Pancreas (tissue), 10 donors: Measurements from ENCODE around the gene SAMD5. TPM values are rescaled to one million over a fixed set of nuclear protein-coding genes. Genes with fewer than 3 reads are reported as not detected.
"Not testable (repeated sequence)": the region's sequence is repeated elsewhere in the genome, so short reads cannot be mapped to it uniquely, and the experiment has no call there.

ENCODE experiments used
- ATAC-seq, 4 donors: fragments of 200-7000 bp; cut with Tn5 transposase; one replicate each; pipeline versions ENCODE4 v1.8.0 to v1.9.1; 2020; ENCODE audit warnings: mild to moderate bottlenecking in 4 of 4, moderate library complexity in 4 of 4
- DNase-seq, 6 donors: peaks; one replicate each; pipeline ENCODE4 v3.0.0-alpha.2; 2020
- FAIRE-seq: peaks from 2 replicates; lab custom pipeline; 2012; peaks lifted over from hg19 to GRCh38; lab: Jason Lieb, UNC
- H3K27ac ChIP-seq, 4 donors: fragments of 200-600 bp; sonication (generic); 1 replicate in 3 of 4; 2 replicates in 1 of 4; pipeline versions ENCODE4 v1.5.0 to v1.8.0; 2020
- H3K27me3 ChIP-seq, 4 donors: fragments of 200-600 bp; one replicate each; pipeline ENCODE4 v1.8.0; 2021
- H3K36me3 ChIP-seq, 3 donors: fragments of 200-600 bp; sonication (generic) in 1 of 3; one replicate each; pipeline versions ENCODE4 v1.5.0 to v1.8.0; 2020 to 2021
- H3K4me1 ChIP-seq, 3 donors: fragments of 200-600 bp; one replicate each; pipeline ENCODE4 v1.8.0; 2021
- H3K4me3 ChIP-seq, 4 donors: fragments of 200-600 bp; sonication (generic) in 2 of 4; one replicate each; pipeline versions ENCODE4 v1.5.0 to v1.8.0; 2020 to 2021
- H3K9me3 ChIP-seq, 4 donors: fragments of 200-600 bp; one replicate each; pipeline ENCODE4 v1.8.0; 2021
- WGBS, 2 donors: extraction: QIAGEN DNeasy Blood & Tissue Kit; methylation state at CpG; one replicate each; pipeline ENCODE4 v1.1.7; 2013; 5-methylcytosine and 5-hydroxymethylcytosine counted together
- intact Hi-C, 3 donors: fragments of 100-400 bp; cut with DNase I; formaldehyde crosslinking; loops; one replicate each; pipeline versions ENCODE4 v1.11.1 to v1.14.2; 2022
- polyA plus RNA-seq, 2 donors: library from polyadenylated mRNA; stranded (reverse); fragments of 200-250 nt; gene quantifications; one replicate each; pipeline ENCODE4 v1.2.3, GENCODE V29; 2013
- total RNA-seq, 6 donors: library from RNA; stranded (reverse); fragmentation: NEBNext Ultra II Directional in 4 of 6; extraction: Animal tissue kit (Norgen Biotek cat#: 25700) in 4 of 6; gene quantifications; one replicate each; pipeline versions ENCODE4 v1.2.1 to v1.2.4, GENCODE V29; 2021 to 2023
- TF ChIP-seq, protein P1 (sequence below), 4 donors: fragments of 200-600 bp; sonication (generic) in 3 of 4; IDR thresholded peaks; one replicate each; pipeline versions ENCODE4 v1.5.0 to v1.8.0; 2021; ENCODE audit warnings: antibody characterized with exemption in 4 of 4
- donor health status: healthy with polysubstance abuse.
- donor health status: DM: no; HTN: no; CAD: no; lungs with moderate emphysema.
- donor health status: DM: no; HTN: no; CAD: no.
- donor health status: control.
- donor health status: control.
- donor health status: Bipolar disorder and iron deficiency.
- donor health status: DM: yes; HTN: yes; CAD: no.
- donor health status: DM: no; HTN: no; CAD: no.
- donor health status: DM: no; HTN: no; CAD: no.
- donor health status: DM: yes; HTN: yes; CAD: no.

SAMD5 gene
- total and polyA plus RNA-seq, 8 donors = 0.54 to 3.8 (median 0.97) TPM

DNA sequence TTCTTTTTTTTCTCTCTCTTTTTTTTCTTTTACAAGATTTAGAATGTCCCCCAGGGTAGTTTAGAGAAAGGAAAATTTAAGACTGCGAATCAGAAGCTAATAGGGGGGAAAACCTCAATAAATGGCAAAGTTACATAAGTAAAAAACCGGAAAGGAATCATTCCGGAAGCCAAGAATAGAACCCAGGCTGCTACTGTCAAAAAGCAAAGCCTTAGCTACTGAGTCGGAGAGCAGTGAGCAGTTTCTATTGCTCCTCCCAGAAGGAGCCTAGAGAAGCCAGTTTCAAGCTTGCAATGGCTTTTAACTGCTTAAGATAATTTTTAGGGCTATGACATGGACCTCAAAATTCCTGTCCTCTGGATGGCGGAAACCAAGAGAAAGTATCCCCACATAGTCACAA lies 31.6 kb downstream of the SAMD5 start:
- no peak for ATAC-seq
- no peaks in the 10 kb centered on the region for H3K27me3 ChIP-seq
- H3K9me3 ChIP-seq = no peaks in the 10 kb centered on the region
- H3K4me3 ChIP-seq = no peak overlapping the region
- H3K36me3 ChIP-seq = no peaks in the 10 kb centered on the region
- FAIRE-seq = no peak
- H3K27ac ChIP-seq = no peak overlapping the region
- 73 to 81% methylated on average over 5 of the region's 5 CpGs for WGBS, 2 donors
- H3K4me1 ChIP-seq = no peaks in the 10 kb centered on the region
- TF ChIP-seq, protein P1, sequence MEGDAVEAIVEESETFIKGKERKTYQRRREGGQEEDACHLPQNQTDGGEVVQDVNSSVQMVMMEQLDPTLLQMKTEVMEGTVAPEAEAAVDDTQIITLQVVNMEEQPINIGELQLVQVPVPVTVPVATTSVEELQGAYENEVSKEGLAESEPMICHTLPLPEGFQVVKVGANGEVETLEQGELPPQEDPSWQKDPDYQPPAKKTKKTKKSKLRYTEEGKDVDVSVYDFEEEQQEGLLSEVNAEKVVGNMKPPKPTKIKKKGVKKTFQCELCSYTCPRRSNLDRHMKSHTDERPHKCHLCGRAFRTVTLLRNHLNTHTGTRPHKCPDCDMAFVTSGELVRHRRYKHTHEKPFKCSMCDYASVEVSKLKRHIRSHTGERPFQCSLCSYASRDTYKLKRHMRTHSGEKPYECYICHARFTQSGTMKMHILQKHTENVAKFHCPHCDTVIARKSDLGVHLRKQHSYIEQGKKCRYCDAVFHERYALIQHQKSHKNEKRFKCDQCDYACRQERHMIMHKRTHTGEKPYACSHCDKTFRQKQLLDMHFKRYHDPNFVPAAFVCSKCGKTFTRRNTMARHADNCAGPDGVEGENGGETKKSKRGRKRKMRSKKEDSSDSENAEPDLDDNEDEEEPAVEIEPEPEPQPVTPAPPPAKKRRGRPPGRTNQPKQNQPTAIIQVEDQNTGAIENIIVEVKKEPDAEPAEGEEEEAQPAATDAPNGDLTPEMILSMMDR (IDR thresholded peaks at IDR 0.05) = no peak
- no peak for DNase-seq
- intact Hi-C loops = no loop called here

DNA sequence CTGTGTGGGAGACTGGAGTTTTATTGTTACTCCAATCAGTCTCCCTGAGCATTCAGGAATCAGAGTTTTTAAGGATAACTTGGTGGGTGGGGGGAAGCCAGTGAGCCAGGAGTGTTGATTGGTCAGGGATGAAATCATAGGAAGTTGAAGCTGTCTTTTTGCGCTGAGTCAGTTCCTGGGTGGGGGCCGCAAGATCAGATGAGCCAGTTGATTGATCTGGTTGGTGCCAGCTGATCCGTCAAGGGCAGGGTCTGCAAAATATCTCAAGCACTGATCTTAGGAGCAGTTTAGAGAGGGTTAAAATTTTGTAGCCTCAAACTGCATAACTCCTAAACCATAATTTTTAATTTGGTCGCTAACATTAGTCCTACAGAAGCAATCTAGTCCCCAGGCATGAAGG lies 33.9 kb downstream of the SAMD5 start:
- H3K36me3 ChIP-seq, H3K9me3 ChIP-seq, ATAC-seq, intact Hi-C loops, FAIRE-seq, H3K4me1 ChIP-seq, DNase-seq, H3K4me3 ChIP-seq, H3K27ac ChIP-seq, H3K27me3 ChIP-seq: not testable (repeated sequence)
- 75 to 87% methylated on average over 4 of the region's 4 CpGs for WGBS, 2 donors

DNA sequence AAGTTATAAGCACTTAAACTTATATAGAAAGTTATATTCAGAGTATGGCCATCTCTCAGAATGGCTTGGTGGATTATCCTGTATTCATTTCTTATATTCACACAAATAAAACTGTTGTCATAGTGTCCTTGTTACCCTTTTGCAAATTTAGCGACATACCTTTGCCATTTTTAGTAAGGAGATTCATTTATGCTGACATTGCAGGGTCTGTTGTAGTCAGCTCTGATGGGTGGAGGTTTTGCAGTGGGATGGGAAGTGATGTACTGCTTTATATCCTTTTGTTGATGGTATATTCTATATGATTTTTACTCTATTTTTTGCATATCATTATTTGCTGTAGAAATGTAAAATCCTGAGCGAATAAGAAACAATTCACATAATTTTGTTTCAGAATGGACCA lies 35.9 kb downstream of the SAMD5 start:
- 82 to 93% methylated on average over 2 of the region's 2 CpGs for WGBS, 2 donors
- intact Hi-C loops = no loop called here
- FAIRE-seq = no peak

DNA sequence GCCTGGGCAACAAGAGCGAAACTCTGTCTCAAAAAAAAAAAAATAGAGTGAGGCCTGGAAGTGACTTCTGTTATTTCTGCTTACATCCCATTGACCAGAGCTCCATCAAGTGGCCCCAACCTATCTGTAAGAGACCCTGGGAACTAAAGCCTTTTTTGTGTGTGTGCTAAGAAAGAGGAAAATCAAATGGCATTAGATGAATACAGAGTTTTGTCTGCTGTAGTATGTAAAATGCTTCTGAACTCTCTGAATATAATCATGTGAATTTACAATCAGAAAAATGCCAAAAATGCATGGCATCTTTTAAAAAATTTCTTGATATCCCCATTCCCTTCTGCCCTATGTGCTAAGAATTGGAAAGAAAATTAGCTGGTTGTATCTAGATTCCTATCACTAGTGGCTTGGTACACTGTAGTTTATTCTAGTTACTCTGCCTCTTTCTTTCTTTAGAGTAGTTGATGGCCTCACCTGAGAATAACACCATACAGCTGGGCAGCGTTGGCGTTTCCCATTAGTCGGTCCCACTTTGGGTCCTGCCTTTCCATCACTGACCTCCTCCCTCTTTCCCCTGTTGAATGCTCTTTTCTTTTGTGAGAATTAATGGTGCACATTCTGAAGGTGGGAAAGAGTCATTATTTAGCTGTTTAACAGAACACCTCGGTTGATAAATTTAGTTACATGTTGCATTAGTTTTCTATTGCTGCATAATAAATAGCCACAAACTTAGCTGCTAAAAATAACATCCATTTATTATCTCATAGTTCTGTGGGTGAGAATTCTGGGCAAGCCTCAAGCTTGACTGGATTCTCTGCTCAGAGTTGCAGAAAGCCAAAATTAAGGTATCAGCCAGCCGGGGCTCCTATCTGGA lies 38.2 kb downstream of the SAMD5 start:
- Histone ChIP-seq H3K27me3 (no peaks in the 10 kb centered on the region), H3K9me3 (no peaks in the 10 kb centered on the region), H3K27ac (no peak overlapping the region), H3K36me3 (no peaks in the 10 kb centered on the region), H3K4me3 (no peak overlapping the region), H3K4me1 (no peaks in the 10 kb centered on the region)
- ATAC-seq (no peak), DNase-seq (no peak), FAIRE-seq (no peak)
- 55 to 59% methylated on average over 6 of the region's 6 CpGs for WGBS, 2 donors
- TF ChIP-seq, protein P1 (IDR thresholded peaks at IDR 0.05) = no peak
- intact Hi-C loops = no loop called here

More for the DNA sequence above, 35.9 kb downstream of the SAMD5 start:
- no peaks in the 10 kb centered on the region for H3K36me3 ChIP-seq
- ATAC-seq (no peak), DNase-seq (no peak)
- H3K27me3 ChIP-seq = no peaks in the 10 kb centered on the region
- no peak overlapping the region for H3K4me3 ChIP-seq
- no peak overlapping the region for H3K27ac ChIP-seq
- TF ChIP-seq, protein P1 (IDR thresholded peaks at IDR 0.05) = no peak
- no peaks in the 10 kb centered on the region for H3K9me3 ChIP-seq
- no peaks in the 10 kb centered on the region for H3K4me1 ChIP-seq

DNA sequence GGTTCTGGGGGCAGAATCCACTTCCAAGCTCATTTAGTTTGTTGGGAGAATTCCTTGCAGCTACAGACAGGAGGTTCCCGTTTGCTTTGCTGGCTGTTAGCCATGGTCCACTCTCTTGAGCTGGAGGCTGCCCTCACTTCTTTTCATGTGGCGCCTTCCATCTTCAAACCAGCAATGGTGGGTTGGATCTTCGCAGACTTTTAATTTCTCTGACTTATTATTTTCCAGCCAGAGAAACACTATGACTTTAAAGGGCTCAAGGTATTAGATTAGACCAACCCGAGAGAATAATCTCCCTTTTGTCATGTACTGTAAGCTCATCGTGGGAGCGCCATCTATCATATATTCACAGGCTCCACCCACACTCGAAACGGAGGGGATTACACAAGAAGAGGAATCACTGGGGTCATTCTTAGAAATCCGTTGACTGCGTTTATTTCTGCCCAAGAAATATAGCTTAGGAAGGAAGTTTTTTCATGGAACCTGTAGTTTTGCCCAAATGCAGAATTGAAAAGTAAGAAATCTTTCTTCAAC lies 38.9 kb downstream of the SAMD5 start:
- TF ChIP-seq, protein P1 (IDR thresholded peaks at IDR 0.05) = no peak
- H3K27ac ChIP-seq = no peak overlapping the region
- no peak for ATAC-seq
- H3K9me3 ChIP-seq = no peaks in the 10 kb centered on the region
- intact Hi-C loops = no loop called here
- H3K36me3 ChIP-seq = no peaks in the 10 kb centered on the region
- no peaks in the 10 kb centered on the region for H3K27me3 ChIP-seq
- H3K4me1 ChIP-seq = no peaks in the 10 kb centered on the region
- FAIRE-seq = no peak
- no peak overlapping the region for H3K4me3 ChIP-seq
- no peak for DNase-seq
- WGBS, 2 donors = 51 to 54% methylated on average over 10 of the region's 10 CpGs
